ENCODE results near the gene SPC25. TPM values are rescaled to one million over a fixed set of nuclear protein-coding genes. Genes with fewer than 3 reads are reported as not detected.

SPC25 gene
- total RNA-seq, 1 experiment from 2014 or later = 29.8 TPM

DNA sequence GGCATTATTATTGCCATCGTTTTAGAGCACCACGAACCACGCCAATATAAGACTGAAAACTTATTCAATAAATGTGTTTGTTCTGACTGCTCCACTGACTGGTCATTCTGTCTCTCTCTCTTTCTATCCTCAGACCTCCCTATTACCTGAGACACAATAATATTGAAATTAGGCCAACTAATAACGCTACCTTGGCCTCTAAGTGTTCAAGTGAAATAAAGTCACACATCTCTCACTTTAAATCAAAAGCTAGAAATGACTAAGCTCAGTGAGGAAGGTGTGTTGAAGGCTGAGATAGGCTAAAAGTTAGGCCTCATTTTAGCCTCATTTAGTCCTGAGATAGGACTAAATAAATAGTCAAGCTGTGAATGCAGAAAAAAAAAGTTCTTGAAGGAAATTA is 49.7 kb upstream of the SPC25 start (continued):
- TF ChIP-seq, protein P1, sequence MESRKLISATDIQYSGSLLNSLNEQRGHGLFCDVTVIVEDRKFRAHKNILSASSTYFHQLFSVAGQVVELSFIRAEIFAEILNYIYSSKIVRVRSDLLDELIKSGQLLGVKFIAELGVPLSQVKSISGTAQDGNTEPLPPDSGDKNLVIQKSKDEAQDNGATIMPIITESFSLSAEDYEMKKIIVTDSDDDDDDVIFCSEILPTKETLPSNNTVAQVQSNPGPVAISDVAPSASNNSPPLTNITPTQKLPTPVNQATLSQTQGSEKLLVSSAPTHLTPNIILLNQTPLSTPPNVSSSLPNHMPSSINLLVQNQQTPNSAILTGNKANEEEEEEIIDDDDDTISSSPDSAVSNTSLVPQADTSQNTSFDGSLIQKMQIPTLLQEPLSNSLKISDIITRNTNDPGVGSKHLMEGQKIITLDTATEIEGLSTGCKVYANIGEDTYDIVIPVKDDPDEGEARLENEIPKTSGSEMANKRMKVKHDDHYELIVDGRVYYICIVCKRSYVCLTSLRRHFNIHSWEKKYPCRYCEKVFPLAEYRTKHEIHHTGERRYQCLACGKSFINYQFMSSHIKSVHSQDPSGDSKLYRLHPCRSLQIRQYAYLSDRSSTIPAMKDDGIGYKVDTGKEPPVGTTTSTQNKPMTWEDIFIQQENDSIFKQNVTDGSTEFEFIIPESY (IDR thresholded peaks at IDR 0.05; ENCODE audit: extremely low read depth, insufficient replicate concordance, low read length) = no peak
- no peak for TF ChIP-seq SP1 (IDR thresholded peaks at IDR 0.05; ENCODE audit: low read depth)

DNA sequence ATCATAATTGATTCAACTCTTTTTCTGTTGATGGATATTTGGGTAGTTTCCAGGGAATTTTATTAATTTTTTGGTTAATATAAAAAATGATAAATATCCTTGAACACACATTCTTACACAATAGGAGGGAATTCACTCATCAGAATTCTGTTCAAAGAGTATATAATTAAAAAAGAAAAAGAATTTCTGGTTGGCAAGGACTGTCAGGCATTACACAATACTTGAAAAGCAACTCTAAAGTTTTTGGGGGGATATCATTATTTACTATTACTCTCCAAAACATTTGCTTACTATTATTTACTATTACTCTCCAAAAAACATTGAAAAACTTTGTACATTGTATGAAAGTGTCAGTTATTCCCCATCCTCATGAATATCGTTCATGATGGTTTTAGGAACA is 48.8 kb upstream of the SPC25 start:
- H3K4me2 ChIP-seq (ENCODE audit: low read length) = no peak overlapping the region
- H3K36me3 ChIP-seq (ENCODE audit: control insufficient read depth in 1 of 2, insufficient read depth in 2 of 2, low read length in 2 of 2) = no peaks in the 10 kb centered on the region
- BruUV-seq (replicated peaks) = no TSS peak
- no peak overlapping the region for H2AFZ ChIP-seq (ENCODE audit: low read depth, low read length, poor library complexity, severe bottlenecking)
- no peak for DNase-seq (ENCODE audit: low read depth, low spot score)
- H3K4me1 ChIP-seq (ENCODE audit: control insufficient read depth in 1 of 2, insufficient read depth in 2 of 2, low read length in 2 of 2) = no peaks in the 10 kb centered on the region
- no peak for ATAC-seq
- no peak overlapping the region for H3K9ac ChIP-seq (ENCODE audit: low read length)
- ChIA-PET POLR2A (no interaction called here), CTCF (no interaction called here), RAD21 (ENCODE audit: low non-redundant PET in 1 of 2, low total read pairs in 2 of 2, uncharacterized antibody in 2 of 2, unreplicated experiment in 2 of 2) (no interaction called here)
- no peaks in the 10 kb centered on the region for H3K9me3 ChIP-seq (ENCODE audit: control insufficient read depth in 1 of 2, insufficient read depth in 1 of 2, low read depth in 1 of 2, low read length in 2 of 2)
- H3K79me2 ChIP-seq (ENCODE audit: insufficient read depth, low read length) = no peaks in the 10 kb centered on the region
- intact Hi-C loops (cut with micrococcal nuclease) = no loop called here
- H3K27me3 ChIP-seq (ENCODE audit: insufficient read depth, low read length) = no peaks in the 10 kb centered on the region
- H3K9me2 ChIP-seq (ENCODE audit: insufficient read depth) = no peaks in the 10 kb centered on the region
- no peaks in the 10 kb centered on the region for H4K20me1 ChIP-seq (ENCODE audit: insufficient read depth)
- H3K4me3 ChIP-seq (replicated peaks in 1 of 2; ENCODE audit: low read depth in 1 of 2, low read length in 2 of 2) = no peak overlapping the region
- H3K27ac ChIP-seq (ENCODE audit: low read depth, low read length) = no peak overlapping the region
- TF ChIP-seq ZNF274 (IDR thresholded peaks at IDR 0.05; ENCODE audit: low read depth, low read length) (no peak), POLR2AphosphoS5 (IDR thresholded peaks at IDR 0.05; ENCODE audit: low read depth, low read length) (no peak), POLR2A (IDR thresholded peaks at IDR 0.05; ENCODE audit: borderline replicate concordance, extremely low read depth, insufficient read depth, insufficient read length) (no peak), ELF1 (IDR thresholded peaks at IDR 0.05; ENCODE audit: borderline replicate concordance, low read depth) (no peak), EZH2phosphoT487 (IDR thresholded peaks at IDR 0.05; ENCODE audit: borderline replicate concordance) (no peak)

All from HCT116 (cell line).